Activated T-cell treated with anti-CD3 and anti-CD28 coated beads, Interleukin-2, amount 50 U/mL, for 72 hours (primary cell): ENCODE results near the gene OR8G1. TPM values are rescaled to one million over a fixed set of nuclear protein-coding genes. Genes with fewer than 3 reads are reported as not detected.

Experiments
- ATAC-seq, 2 donors: fragments of 150-1000 bp; cut with Tn5 transposase; replicated peaks in 1 of 2; 2 replicates each; pipeline ENCODE4 v1.10.0; 2021; ENCODE audit warnings: moderate library complexity in 2 of 2, mild to moderate bottlenecking in 1 of 2
- DNase-seq, 2 donors: peaks; one replicate each; pipeline ENCODE4 v3.0.0; 2021 to 2022; ENCODE audit warnings: mixed read lengths in 1 of 2
- H3K27ac Mint-ChIP-seq: one replicate; pipeline ENCODE4 v1.8.0; 2022; ENCODE audit warnings: mild to moderate bottlenecking, moderate library complexity, mixed read lengths
- H3K27me3 Mint-ChIP-seq: one replicate; pipeline ENCODE4 v1.8.0; 2022; ENCODE audit warnings: low read depth, mixed read lengths
- H3K36me3 Mint-ChIP-seq, 2 donors: one replicate each; pipeline ENCODE4 v1.8.0; 2022; ENCODE audit warnings: mixed read lengths in 2 of 2, mild to moderate bottlenecking in 1 of 2; ENCODE audit not compliant: insufficient read depth in 2 of 2
- H3K4me1 Mint-ChIP-seq: one replicate; pipeline ENCODE4 v1.8.0; 2022; ENCODE audit warnings: low read depth, mixed read lengths
- H3K4me3 Mint-ChIP-seq, 2 donors: one replicate each; pipeline ENCODE4 v1.8.0; 2022; ENCODE audit warnings: mild to moderate bottlenecking in 2 of 2, mixed read lengths in 2 of 2, moderate library complexity in 2 of 2
- H3K9me3 Mint-ChIP-seq, 2 donors: one replicate each; pipeline ENCODE4 v1.8.0; 2022; ENCODE audit warnings: mixed read lengths in 2 of 2
- total RNA-seq, 2 donors: library from RNA; stranded (reverse); gene quantifications; one replicate each; pipeline ENCODE4 v1.2.3, GENCODE V29; 2022

OR8G1 gene, protein sequence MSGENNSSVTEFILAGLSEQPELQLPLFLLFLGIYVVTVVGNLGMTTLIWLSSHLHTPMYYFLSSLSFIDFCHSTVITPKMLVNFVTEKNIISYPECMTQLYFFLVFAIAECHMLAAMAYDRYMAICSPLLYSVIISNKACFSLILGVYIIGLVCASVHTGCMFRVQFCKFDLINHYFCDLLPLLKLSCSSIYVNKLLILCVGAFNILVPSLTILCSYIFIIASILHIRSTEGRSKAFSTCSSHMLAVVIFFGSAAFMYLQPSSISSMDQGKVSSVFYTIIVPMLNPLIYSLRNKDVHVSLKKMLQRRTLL
- not detected for total RNA-seq

DNA sequence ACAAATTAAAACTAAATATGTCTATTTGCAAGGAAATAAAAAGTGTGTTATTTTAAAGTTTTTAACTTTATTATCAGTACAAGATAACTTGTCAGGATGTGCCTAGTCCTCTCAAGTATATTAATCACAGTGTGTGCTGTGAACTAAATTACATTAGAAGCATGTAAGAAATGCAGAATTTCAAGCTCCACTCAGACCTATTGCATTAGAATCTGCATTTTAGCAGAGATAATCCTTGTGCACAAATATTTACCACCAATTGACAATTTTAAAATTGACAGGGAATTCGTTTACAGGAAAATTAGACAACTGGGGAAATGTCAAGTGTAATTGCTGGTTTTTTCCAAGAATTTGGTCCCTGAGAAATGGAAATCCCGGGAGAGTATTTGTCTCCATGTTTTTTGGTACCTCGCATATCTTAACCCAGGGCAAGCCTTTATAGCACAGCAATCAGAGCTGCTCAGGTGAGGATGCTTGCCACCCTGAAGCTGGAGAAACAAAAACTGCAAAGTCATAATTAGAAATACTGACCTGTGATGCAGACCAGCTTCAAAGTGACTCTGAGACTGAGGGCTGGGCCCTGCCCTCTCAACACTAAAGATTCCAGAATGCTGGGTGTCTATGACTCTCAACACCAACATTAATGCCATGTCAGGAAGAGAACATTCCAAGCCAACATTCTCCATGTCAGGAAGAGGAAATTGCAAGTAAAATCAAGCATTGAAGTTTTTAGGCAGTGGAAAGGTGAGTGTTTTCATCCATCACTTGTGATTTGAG lies at the start of gene OR8G1:
TSS of gene OR8G1 (plus strand) at position 475 of the 777 bp plus-strand sequence. CDS start 8,581 bp downstream, outside the sequence.
- no peaks in the 10 kb centered on the region for H3K9me3 Mint-ChIP-seq
- DNase-seq (no peak), ATAC-seq (no peak)
- H3K27ac Mint-ChIP-seq, result no peak within 1 kb of the TSS
- H3K27me3 Mint-ChIP-seq, result peaks cover 7% of the 10 kb centered on the region
- H3K36me3 Mint-ChIP-seq, result no peaks in the 10 kb centered on the region
- no peaks in the 10 kb centered on the region for H3K4me1 Mint-ChIP-seq
- H3K4me3 Mint-ChIP-seq, result no peak within 1 kb of the TSS

DNA sequence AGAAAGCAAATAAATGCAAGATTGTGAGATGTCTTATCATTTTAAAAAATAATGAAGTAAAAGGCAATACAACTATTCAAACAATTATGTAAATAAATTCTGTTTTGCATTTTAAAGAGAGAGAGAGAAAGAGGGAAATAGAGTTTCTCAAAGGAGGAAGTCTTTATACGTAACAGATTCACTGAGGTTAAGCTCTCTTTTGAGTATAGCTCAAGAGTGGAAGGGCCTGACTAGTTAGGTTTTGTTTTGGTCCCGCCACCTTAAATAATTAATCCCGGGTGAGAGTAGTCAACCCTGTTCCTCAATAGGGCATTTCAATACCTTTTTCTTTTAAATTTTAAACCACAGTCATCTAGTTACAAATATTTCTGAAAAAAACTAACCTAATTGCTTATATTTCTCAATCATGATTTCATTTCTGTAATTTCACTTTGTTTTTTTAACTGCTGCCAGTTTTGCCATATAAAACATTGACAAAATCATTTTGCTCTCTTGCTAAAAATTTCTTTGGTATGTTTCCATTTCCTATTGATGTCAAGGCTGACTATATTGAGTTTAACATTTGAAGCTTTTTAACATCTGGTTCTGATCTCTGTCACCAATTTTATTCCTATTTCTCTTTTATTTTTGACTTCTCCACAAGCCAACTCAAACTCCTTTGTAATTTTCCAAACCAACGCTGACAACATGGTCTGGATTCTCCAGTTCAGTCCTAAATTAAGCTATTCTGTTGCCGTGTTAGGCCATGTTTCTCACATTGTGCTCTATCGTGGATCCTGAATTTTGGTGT lies 47.5 kb upstream of the OR8G1 start:
- H3K9me3 Mint-ChIP-seq, result no peaks in the 10 kb centered on the region
- H3K4me1 Mint-ChIP-seq, result no peaks in the 10 kb centered on the region
- H3K27ac Mint-ChIP-seq, result no peak overlapping the region
- H3K36me3 Mint-ChIP-seq, result no peaks in the 10 kb centered on the region
- DNase-seq (no peak), ATAC-seq (no peak)
- H3K27me3 Mint-ChIP-seq, result peaks cover 17% of the 10 kb centered on the region
- H3K4me3 Mint-ChIP-seq, result no peak overlapping the region

DNA sequence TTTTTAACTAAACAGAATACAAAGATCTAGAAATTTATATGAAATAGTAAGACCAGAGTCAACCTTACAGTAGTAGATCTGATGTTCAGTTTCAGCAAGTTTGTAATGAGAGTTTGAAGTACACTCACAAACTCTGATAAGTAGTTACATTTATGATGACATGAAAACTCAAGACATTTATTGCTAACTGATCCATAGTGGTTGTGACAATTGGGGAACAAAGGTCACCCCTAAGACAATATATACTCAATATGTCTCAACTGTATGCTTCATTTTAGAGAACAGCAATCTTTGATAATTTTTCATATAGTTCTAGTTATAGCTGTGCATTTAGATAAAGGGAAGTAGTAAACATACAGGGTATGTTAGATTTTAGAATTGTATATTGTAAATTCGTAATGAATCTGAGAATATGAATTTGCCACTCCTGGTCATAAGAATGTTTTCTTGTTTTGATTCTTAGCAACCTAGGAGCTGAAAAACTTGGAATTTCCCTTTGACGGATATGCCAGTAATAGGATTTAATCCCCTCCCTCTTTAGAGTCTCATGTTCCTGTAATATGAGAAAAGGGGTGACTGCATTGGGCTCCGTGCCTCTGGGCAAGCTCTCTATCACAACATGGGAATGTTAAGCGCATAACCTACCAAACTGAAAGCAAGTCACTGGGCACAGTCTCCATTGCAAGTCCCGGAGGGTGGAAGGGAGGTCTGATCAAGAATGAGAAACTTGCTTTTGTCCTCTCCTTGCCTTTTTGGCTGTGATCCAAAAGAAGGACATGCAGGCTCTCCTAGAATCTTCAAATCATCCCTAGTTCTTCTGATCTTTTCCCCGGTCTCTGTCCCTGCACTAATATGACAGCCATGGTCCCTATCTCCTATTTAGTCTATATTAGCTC lies 46.4 kb upstream of the OR8G1 start:
- Mint-ChIP-seq H3K9me3 (no peaks in the 10 kb centered on the region), H3K4me3 (no peak overlapping the region), H3K4me1 (peaks cover 4% of the 10 kb centered on the region), H3K27me3 (peaks cover 17% of the 10 kb centered on the region), H3K27ac (no peak overlapping the region), H3K36me3 (no peaks in the 10 kb centered on the region)
- DNase-seq (no peak), ATAC-seq (peak in 1 of 2 donors; percentile 13)

DNA sequence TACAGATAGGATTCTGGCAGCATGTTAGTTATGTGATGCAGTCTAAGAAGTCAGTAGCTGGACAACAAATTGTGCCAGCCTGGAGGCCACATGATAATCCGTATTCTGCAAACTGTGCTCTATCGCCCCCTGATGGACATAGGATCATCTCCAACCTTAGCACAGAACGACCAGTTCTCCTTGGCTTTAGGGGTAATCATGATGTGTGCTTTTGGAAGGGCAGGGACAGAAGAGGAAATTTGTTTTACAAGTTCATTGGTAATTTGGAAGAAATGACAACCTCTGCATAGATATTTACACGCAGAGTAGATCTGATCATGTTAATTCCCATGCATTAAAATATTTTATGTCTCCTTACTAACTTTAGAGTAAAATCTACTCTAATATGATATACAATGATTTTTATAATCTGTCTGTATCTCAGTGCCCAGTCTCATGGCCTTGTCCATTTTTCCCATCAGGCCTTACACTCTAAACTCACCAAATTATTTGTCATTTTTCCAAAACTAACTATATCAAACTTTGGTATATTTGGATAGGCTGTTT lies 45.6 kb upstream of the OR8G1 start:
- Mint-ChIP-seq H3K4me1 (peaks cover 4% of the 10 kb centered on the region), H3K9me3 (no peaks in the 10 kb centered on the region), H3K36me3 (no peaks in the 10 kb centered on the region), H3K4me3 (no peak overlapping the region), H3K27me3 (peaks cover 17% of the 10 kb centered on the region), H3K27ac (no peak overlapping the region)
- ATAC-seq, result peak; percentile 84
- DNase-seq, result peak; percentile 53 to 60

DNA sequence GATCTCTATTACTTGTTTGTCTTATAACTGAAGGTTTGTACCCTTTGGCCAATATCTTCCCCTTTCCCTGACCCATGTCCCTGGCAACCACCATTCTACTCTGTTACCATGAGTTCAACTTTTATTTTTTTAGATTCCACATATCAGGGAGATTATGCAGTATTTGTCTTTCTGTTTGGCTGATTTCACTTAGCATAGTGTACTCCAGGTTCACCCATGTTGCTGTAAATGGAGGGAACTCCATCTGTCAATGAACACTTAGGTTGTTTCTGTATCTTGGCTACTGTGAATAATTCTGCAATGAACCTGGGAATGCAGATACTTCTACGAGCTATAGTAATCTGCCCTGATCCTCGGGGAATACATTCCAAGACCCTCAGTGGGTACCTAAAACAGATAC lies 42.9 kb upstream of the OR8G1 start:
- Mint-ChIP-seq H3K27me3 (peaks cover 18% of the 10 kb centered on the region), H3K27ac (no peak overlapping the region), H3K4me3 (no peak overlapping the region), H3K9me3 (no peaks in the 10 kb centered on the region), H3K36me3 (no peaks in the 10 kb centered on the region), H3K4me1 (peaks cover 4% of the 10 kb centered on the region)
- ATAC-seq (no peak), DNase-seq (no peak)

DNA sequence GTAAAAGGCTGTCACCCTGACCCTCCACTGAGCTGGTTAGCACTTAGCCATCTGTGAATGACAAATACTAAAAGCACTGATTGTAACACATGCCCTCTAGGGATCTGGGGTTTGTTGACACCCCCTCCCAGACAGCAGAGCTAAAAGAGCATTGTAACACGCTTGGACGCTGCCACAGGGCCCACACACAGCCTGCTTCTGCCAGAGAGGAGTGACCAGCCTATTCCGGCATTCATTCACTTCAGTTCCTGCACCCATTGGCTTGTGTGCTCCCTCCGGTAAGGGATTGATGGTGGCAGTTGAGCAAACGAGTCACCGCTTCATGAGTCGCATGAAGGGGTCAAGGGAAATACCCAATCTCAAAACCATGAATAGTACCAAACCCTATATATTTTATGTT lies 42.0 kb upstream of the OR8G1 start:
- no peak for DNase-seq
- Mint-ChIP-seq H3K36me3 (no peaks in the 10 kb centered on the region), H3K4me1 (peaks cover 4% of the 10 kb centered on the region), H3K27ac (no peak overlapping the region), H3K4me3 (no peak overlapping the region), H3K27me3 (peaks cover 15% of the 10 kb centered on the region), H3K9me3 (no peaks in the 10 kb centered on the region)
- ATAC-seq, result peak; percentile 22 to 30

DNA sequence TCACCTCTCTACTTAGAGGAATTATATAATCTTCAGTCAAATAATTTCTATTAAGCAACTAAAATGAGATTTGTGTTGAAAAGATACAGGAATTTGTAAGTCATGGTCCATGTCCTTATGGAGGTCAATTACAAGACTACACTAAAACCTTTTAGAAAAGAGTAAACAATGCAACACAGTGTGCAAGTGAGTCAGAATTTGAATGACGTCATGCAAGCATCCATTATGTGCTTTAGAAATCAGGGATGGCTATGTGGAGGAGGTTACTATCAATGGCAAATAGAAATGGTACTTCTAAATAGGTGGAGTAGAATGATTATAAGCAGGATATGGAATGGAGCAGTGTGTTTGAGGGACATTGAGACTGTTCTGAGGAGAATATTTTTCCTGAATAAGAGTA lies 41.2 kb upstream of the OR8G1 start:
- no peaks in the 10 kb centered on the region for H3K9me3 Mint-ChIP-seq
- peaks cover 14% of the 10 kb centered on the region for H3K27me3 Mint-ChIP-seq

DNA sequence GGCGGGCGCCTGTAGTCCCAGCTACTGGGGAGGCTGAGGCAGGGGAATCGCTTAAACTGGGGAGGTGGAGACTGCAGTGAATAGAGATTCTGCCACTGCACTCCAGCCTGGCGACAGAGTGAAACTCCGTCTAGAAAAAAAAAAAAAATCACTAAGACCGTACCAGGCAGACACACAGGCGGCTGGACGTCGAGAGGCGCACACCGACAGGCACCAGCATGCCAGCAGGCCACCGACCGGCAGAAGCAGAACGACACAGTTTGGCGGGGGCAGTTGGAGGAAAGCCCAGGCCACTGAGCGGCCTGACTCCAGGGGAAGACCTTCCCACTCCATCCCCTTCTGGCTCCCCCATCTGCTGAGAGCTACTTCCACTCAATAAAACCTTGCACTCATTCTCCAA lies 40.2 kb upstream of the OR8G1 start:
- ATAC-seq (no peak), DNase-seq (no peak)
- Mint-ChIP-seq H3K36me3 (no peaks in the 10 kb centered on the region), H3K27me3 (peaks cover 9% of the 10 kb centered on the region), H3K9me3 (no peaks in the 10 kb centered on the region), H3K27ac (no peak overlapping the region), H3K4me3 (no peak overlapping the region), H3K4me1 (peaks cover 4% of the 10 kb centered on the region)

More for the DNA sequence above, 41.2 kb upstream of the OR8G1 start:
- DNase-seq (no peak), ATAC-seq (no peak)
- no peak overlapping the region for H3K4me3 Mint-ChIP-seq
- H3K4me1 Mint-ChIP-seq, result peaks cover 4% of the 10 kb centered on the region
- H3K27ac Mint-ChIP-seq, result no peak overlapping the region
- no peaks in the 10 kb centered on the region for H3K36me3 Mint-ChIP-seq

DNA sequence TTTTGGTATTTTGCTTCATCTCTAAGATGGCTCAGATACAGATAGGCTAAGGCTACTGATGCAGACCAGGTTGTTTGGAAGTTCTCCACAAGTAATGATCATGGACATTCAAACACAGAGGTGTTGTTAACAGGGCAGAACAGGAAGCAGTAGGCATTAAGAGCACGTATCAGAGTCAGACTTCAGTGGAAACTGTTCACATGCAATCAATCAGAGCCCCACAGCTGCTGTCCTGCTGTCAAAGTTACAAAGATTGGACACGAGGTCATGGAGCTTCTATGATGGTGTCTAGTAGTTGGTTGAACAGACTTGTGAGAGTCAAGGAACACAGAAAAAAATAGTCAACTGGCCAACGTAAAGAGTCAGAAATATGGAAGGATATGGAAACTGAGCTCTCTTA lies 37.9 kb upstream of the OR8G1 start:
- no peak for ATAC-seq
- H3K36me3 Mint-ChIP-seq, result no peaks in the 10 kb centered on the region

DNA sequence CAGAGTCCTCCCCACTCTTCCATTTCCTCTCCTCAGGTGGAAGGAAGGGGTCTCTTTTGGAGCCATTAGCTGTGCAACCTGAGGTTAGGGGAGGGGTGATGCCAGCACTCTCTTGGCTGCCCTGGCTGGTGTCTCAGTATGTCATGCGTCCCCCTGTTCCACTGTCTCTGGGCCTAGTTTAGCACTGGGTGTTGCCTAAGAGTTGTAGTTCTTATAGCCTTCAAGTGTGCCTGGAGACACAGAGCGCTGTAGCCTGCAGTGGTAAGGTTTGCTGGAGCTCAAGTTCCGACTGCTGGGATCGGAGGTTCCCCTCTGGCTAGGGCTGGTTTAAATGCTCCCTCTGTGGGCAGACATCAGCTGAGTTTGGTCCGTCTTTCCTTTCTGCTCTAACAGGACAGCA lies 36.9 kb upstream of the OR8G1 start:
- Mint-ChIP-seq H3K4me3 (no peak overlapping the region), H3K4me1 (no peaks in the 10 kb centered on the region), H3K36me3 (no peaks in the 10 kb centered on the region), H3K9me3 (no peaks in the 10 kb centered on the region), H3K27me3 (peaks cover 9% of the 10 kb centered on the region), H3K27ac (no peak overlapping the region)
- DNase-seq (no peak), ATAC-seq (no peak)

More for the DNA sequence above, 37.9 kb upstream of the OR8G1 start:
- Mint-ChIP-seq H3K27me3 (peaks cover 9% of the 10 kb centered on the region), H3K9me3 (no peaks in the 10 kb centered on the region), H3K4me3 (no peak overlapping the region), H3K4me1 (peaks cover 4% of the 10 kb centered on the region), H3K27ac (no peak overlapping the region)
- no peak for DNase-seq

DNA sequence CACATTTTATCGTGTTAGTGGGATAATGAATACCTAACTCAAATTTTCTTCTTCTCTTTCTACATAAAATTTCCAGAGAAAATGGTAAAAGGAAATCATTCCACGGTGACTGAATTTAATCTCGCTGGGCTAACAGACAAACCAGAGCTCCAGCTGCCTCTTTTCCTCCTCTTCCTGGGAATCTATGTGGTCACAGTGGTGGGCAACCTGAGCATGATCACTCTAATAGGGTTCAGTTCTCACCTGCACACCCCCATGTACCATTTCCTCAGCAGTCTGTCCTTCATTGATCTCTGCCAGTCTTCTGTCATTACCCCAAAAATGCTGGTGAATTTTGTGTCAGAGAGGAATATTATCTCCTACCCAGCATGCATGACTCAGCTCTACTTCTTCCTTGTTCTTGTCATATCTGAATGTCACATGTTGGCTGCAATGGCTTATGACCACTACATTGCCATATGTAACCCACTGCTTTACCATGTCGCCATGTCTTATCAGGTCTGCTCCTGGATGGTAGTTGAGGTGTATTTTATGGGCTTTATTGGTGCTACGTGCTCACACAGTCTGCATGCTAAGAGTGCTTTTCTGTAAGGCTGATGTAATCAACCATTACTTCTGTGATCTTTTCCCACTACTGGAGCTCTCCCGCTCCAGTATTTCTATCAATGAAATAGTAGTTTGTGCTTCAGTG lies 33.6 kb upstream of the OR8G1 start:
- H3K9me3 Mint-ChIP-seq, result no peaks in the 10 kb centered on the region

More for the DNA sequence above, 33.6 kb upstream of the OR8G1 start:
- H3K4me3 Mint-ChIP-seq, result no peak overlapping the region
- no peak overlapping the region for H3K27ac Mint-ChIP-seq
- DNase-seq (no peak), ATAC-seq (no peak)
- peaks cover 16% of the 10 kb centered on the region for H3K27me3 Mint-ChIP-seq
- no peaks in the 10 kb centered on the region for H3K4me1 Mint-ChIP-seq
- no peaks in the 10 kb centered on the region for H3K36me3 Mint-ChIP-seq
